Activated naive CD4-positive, alpha-beta T cell treated with anti-CD3 and anti-CD28 coated beads, Interleukin-2, amount 10 ng/mL, durations not matched to agents 7 days and 5 days (primary cell): ENCODE results near the gene UBE2N.

Source experiments
- CTCF ChIA-PET: fragments of 350-600 bp; sonication (Branson Sonifier 250); formaldehyde crosslinking; loops from one replicate; lab custom pipeline; 2021; ENCODE audit warnings: antibody characterized with exemption; lab: Charles Lee
- DNase-seq: peaks from one replicate; pipeline ENCODE4 v3.0.0-alpha.2; 2020
- H3K27ac Mint-ChIP-seq: one replicate; pipeline ENCODE4 v1.8.0; 2021; ENCODE audit warnings: mild to moderate bottlenecking, moderate library complexity, mixed read lengths
- H3K27me3 Mint-ChIP-seq: one replicate; pipeline ENCODE4 v1.8.0; 2021; ENCODE audit warnings: mild to moderate bottlenecking, mixed read lengths
- H3K36me3 Mint-ChIP-seq: one replicate; pipeline ENCODE4 v1.8.0; 2021; ENCODE audit warnings: mixed read lengths
- H3K4me1 Mint-ChIP-seq: one replicate; pipeline ENCODE4 v1.8.0; 2021; ENCODE audit warnings: mixed read lengths
- H3K4me3 Mint-ChIP-seq: one replicate; pipeline ENCODE4 v1.8.0; 2021; ENCODE audit warnings: mild to moderate bottlenecking, moderate library complexity, mixed read lengths
- H3K9me3 Mint-ChIP-seq: one replicate; pipeline ENCODE4 v1.8.0; 2021; ENCODE audit warnings: mixed read lengths

Gene UBE2N

GRCh38 chr12:93441617-93442410 lies at the start of gene UBE2N:
UBE2N (minus strand) TSS chr12:93441947; CDS start chr12:93441884, 63 bp downstream.
- DNase-seq, result peak; percentile 97
- no peaks in the 10 kb centered on the region for H3K27me3 Mint-ChIP-seq
- H3K36me3 Mint-ChIP-seq, result peaks cover 11% of the 10 kb centered on the region
- H3K9me3 Mint-ChIP-seq, result no peaks in the 10 kb centered on the region
- H3K4me1 Mint-ChIP-seq, result peaks cover 53% of the 10 kb centered on the region
- H3K27ac Mint-ChIP-seq, result peak within 1 kb of the TSS; percentile 96
- peak within 1 kb of the TSS; percentile 92 for H3K4me3 Mint-ChIP-seq
- CTCF ChIA-PET, result interaction anchor here (0.6 to 2.2 kb wide), 3 partner anchors 10 to 660 kb away, joined by 3 to 8 read pairs (median 4); no protein-coding TSS in a partner anchor

GRCh38 chr12:93484315-93484981 lies 42.7 kb upstream of the UBE2N start:
- CTCF ChIA-PET, result interaction anchor here (1.4 to 2.5 kb wide), 4 partner anchors 17 to 615 kb away, joined by 3 to 6 read pairs (median 4); partner anchors contain the start of gene MRPL42
- Mint-ChIP-seq H3K27ac (no peak overlapping the region), H3K4me1 (no peaks in the 10 kb centered on the region), H3K4me3 (no peak overlapping the region), H3K9me3 (no peaks in the 10 kb centered on the region), H3K36me3 (peaks cover 25% of the 10 kb centered on the region), H3K27me3 (no peaks in the 10 kb centered on the region)
- no peak for DNase-seq

GRCh38 chr12:93483151-93483807 lies 41.5 kb upstream of the UBE2N start:
- CTCF ChIA-PET, result interaction anchor here (1.7 to 2.5 kb wide), 3 partner anchors 15 to 617 kb away, joined by 3 to 6 read pairs (median 6); partner anchors contain the start of gene MRPL42
- H3K27ac Mint-ChIP-seq, result no peak overlapping the region
- no peaks in the 10 kb centered on the region for H3K9me3 Mint-ChIP-seq
- no peaks in the 10 kb centered on the region for H3K27me3 Mint-ChIP-seq
- H3K4me3 Mint-ChIP-seq, result no peak overlapping the region
- H3K4me1 Mint-ChIP-seq, result no peaks in the 10 kb centered on the region
- no peak for DNase-seq
- H3K36me3 Mint-ChIP-seq, result peaks cover 18% of the 10 kb centered on the region

- Mint-ChIP-seq H3K4me3 (no peak overlapping the region), H3K27ac (no peak overlapping the region), H3K4me1 (no peaks in the 10 kb centered on the region), H3K27me3 (no peaks in the 10 kb centered on the region), H3K9me3 (no peaks in the 10 kb centered on the region), H3K36me3 (peaks cover 18% of the 10 kb centered on the region)
- no peak for DNase-seq
- CTCF ChIA-PET, result interaction anchor here (0.6 to 2.5 kb wide), 2 partner anchors 11 to 15 kb away, joined by 3 to 6 read pairs; partner anchors contain the start of gene MRPL42
Measured at GRCh38 chr12:93482721-93483120, 41.0 kb upstream of the UBE2N start.

- Mint-ChIP-seq H3K27ac (no peak overlapping the region), H3K27me3 (no peaks in the 10 kb centered on the region), H3K4me1 (no peaks in the 10 kb centered on the region), H3K4me3 (no peak overlapping the region), H3K9me3 (no peaks in the 10 kb centered on the region), H3K36me3 (peaks cover 26% of the 10 kb centered on the region)
- DNase-seq, result no peak
- CTCF ChIA-PET, result interaction anchor here (0.8 kb wide), 2 partner anchors 9 to 26 kb away, joined by 3 to 5 read pairs; partner anchors contain the start of gene MRPL42
Measured at GRCh38 chr12:93476555-93476954, 34.8 kb upstream of the UBE2N start.

GRCh38 chr12:93469386-93469785 lies 27.6 kb upstream of the UBE2N start:
- Mint-ChIP-seq H3K4me1 (peaks cover 33% of the 10 kb centered on the region), H3K36me3 (peaks cover 31% of the 10 kb centered on the region), H3K9me3 (no peaks in the 10 kb centered on the region), H3K4me3 (no peak overlapping the region), H3K27ac (no peak overlapping the region), H3K27me3 (no peaks in the 10 kb centered on the region)
- DNase-seq, result no peak
- CTCF ChIA-PET, result no interaction called here

GRCh38 chr12:93468008-93468371 lies 26.2 kb upstream of the UBE2N start:
- Mint-ChIP-seq H3K36me3 (peaks cover 29% of the 10 kb centered on the region), H3K9me3 (no peaks in the 10 kb centered on the region), H3K4me1 (peaks cover 33% of the 10 kb centered on the region), H3K27me3 (no peaks in the 10 kb centered on the region), H3K27ac (peak overlapping the region; percentile 86), H3K4me3 (peak overlapping the region; percentile 87)
- no peak for DNase-seq
- CTCF ChIA-PET, result interaction anchor here (0.6 to 1.4 kb wide), 9 partner anchors 8 to 515 kb away, joined by 3 to 6 read pairs (median 3); no protein-coding TSS in a partner anchor

GRCh38 chr12:93467351-93468007 lies 25.7 kb upstream of the UBE2N start, which contains the start of gene MRPL42:
MRPL42 (plus strand) TSS chr12:93467514; CDS start chr12:93469286, 1,772 bp downstream.
- no peaks in the 10 kb centered on the region for H3K27me3 Mint-ChIP-seq
- CTCF ChIA-PET, result interaction anchor here (0.6 to 1.4 kb wide), 11 partner anchors 9 to 516 kb away, joined by 3 to 6 read pairs (median 3); no protein-coding TSS in a partner anchor
- H3K9me3 Mint-ChIP-seq, result no peaks in the 10 kb centered on the region

GRCh38 chr12:93466625-93467350 lies 25.0 kb upstream of the UBE2N start:
- CTCF ChIA-PET, result interaction anchor here (0.7 to 1.4 kb wide), 5 partner anchors 8 to 47 kb away, joined by 3 to 4 read pairs (median 4); no protein-coding TSS in a partner anchor
- Mint-ChIP-seq H3K27ac (peak overlapping the region; percentile 86), H3K4me1 (peaks cover 33% of the 10 kb centered on the region), H3K4me3 (peak overlapping the region; percentile 87), H3K27me3 (peaks cover 1% of the 10 kb centered on the region), H3K36me3 (peaks cover 21% of the 10 kb centered on the region), H3K9me3 (no peaks in the 10 kb centered on the region)
- no peak for DNase-seq

More at GRCh38 chr12:93467351-93468007, 25.7 kb upstream of the UBE2N start, which contains the start of gene MRPL42:
- H3K27ac Mint-ChIP-seq, result peak within 1 kb of the TSS; percentile 86
- DNase-seq, result peak; percentile 94
- H3K4me1 Mint-ChIP-seq, result peaks cover 33% of the 10 kb centered on the region
- H3K4me3 Mint-ChIP-seq, result peak within 1 kb of the TSS; percentile 87
- peaks cover 25% of the 10 kb centered on the region for H3K36me3 Mint-ChIP-seq

- no peak overlapping the region for H3K27ac Mint-ChIP-seq
- no peak for DNase-seq
- H3K4me1 Mint-ChIP-seq, result peaks cover 33% of the 10 kb centered on the region
- CTCF ChIA-PET, result interaction anchor here (0.6 kb wide), 1 partner anchor 856 kb away, joined by 3 read pairs; no protein-coding TSS in a partner anchor
- peaks cover 16% of the 10 kb centered on the region for H3K36me3 Mint-ChIP-seq
- peaks cover 6% of the 10 kb centered on the region for H3K27me3 Mint-ChIP-seq
- no peak overlapping the region for H3K4me3 Mint-ChIP-seq
- no peaks in the 10 kb centered on the region for H3K9me3 Mint-ChIP-seq
Measured at GRCh38 chr12:93465841-93466240, 24.1 kb upstream of the UBE2N start.

GRCh38 chr12:93461503-93461902 lies 19.8 kb upstream of the UBE2N start:
- peaks cover 3% of the 10 kb centered on the region for H3K4me1 Mint-ChIP-seq
- CTCF ChIA-PET, result no interaction called here
- H3K9me3 Mint-ChIP-seq, result no peaks in the 10 kb centered on the region
- no peaks in the 10 kb centered on the region for H3K36me3 Mint-ChIP-seq
- no peak for DNase-seq
- peaks cover 6% of the 10 kb centered on the region for H3K27me3 Mint-ChIP-seq
- H3K4me3 Mint-ChIP-seq, result no peak overlapping the region
- no peak overlapping the region for H3K27ac Mint-ChIP-seq

- no peak overlapping the region for H3K27ac Mint-ChIP-seq
- DNase-seq, result no peak
- H3K4me3 Mint-ChIP-seq, result no peak overlapping the region
- CTCF ChIA-PET, result no interaction called here
- no peaks in the 10 kb centered on the region for H3K36me3 Mint-ChIP-seq
- peaks cover 3% of the 10 kb centered on the region for H3K4me1 Mint-ChIP-seq
- H3K9me3 Mint-ChIP-seq, result no peaks in the 10 kb centered on the region
- H3K27me3 Mint-ChIP-seq, result peaks cover 6% of the 10 kb centered on the region
Measured at GRCh38 chr12:93460902-93461301, 19.2 kb upstream of the UBE2N start.
